HG03432 (cell line): ENCODE results near the gene N4BP2L2.
"Not testable (repeated sequence)": the region's sequence is repeated elsewhere in the genome, so short reads cannot be mapped to it uniquely, and the experiment has no call there.

Experiments
- ATAC-seq: cut with Tn5 transposase; IDR thresholded peaks from one replicate; pipeline ENCODE4 v1.9.1; 2021; ENCODE audit warnings: mild to moderate bottlenecking, moderate library complexity; ENCODE audit not compliant: unreplicated experiment

Gene N4BP2L2

GRCh38 chr13:32538621-32539246 is at the start of gene N4BP2L2:
N4BP2L2 (minus strand) TSS chr13:32538795; CDS start chr13:32537027, 1,768 bp downstream.
- ATAC-seq: peak; percentile 96

- ATAC-seq: no peak
These were observed 49.2 kb upstream of the N4BP2L2 start for GRCh38 chr13:32587811-32588170.

- peak; percentile 44 for ATAC-seq
These were observed 48.6 kb upstream of the N4BP2L2 start for GRCh38 chr13:32587011-32587810.

GRCh38 chr13:32586080-32586900 is 47.7 kb upstream of the N4BP2L2 start, which contains the start of gene PDS5B:
PDS5B (plus strand) TSS chr13:32586452; CDS start chr13:32648773, 62,321 bp downstream.
- peak; percentile 85 for ATAC-seq

- ATAC-seq: no peak
These were observed 47.0 kb upstream of the N4BP2L2 start for GRCh38 chr13:32585550-32586079.

- no peak for ATAC-seq
These were observed 44.4 kb upstream of the N4BP2L2 start for GRCh38 chr13:32582991-32583390.

GRCh38 chr13:32582281-32582680 is 43.7 kb upstream of the N4BP2L2 start:
- ATAC-seq: no peak

- ATAC-seq: no peak
These were observed 42.7 kb upstream of the N4BP2L2 start for GRCh38 chr13:32581177-32581786.

GRCh38 chr13:32577032-32577431 is 38.4 kb upstream of the N4BP2L2 start:
- ATAC-seq: no peak

GRCh38 chr13:32575687-32576086 is 37.1 kb upstream of the N4BP2L2 start:
- not testable (repeated sequence) for ATAC-seq

- ATAC-seq: not testable (repeated sequence)
These were observed 22.2 kb upstream of the N4BP2L2 start for GRCh38 chr13:32560842-32561241.

- no peak for ATAC-seq
These were observed 17.0 kb upstream of the N4BP2L2 start for GRCh38 chr13:32555613-32556012.

GRCh38 chr13:32553720-32554119 is 15.1 kb upstream of the N4BP2L2 start:
- ATAC-seq: no peak

- ATAC-seq: no peak
These were observed 11.2 kb upstream of the N4BP2L2 start for GRCh38 chr13:32549788-32550187.

- ATAC-seq: no peak
These were observed 10.2 kb upstream of the N4BP2L2 start for GRCh38 chr13:32548837-32549236.

- no peak for ATAC-seq
These were observed 6.5 kb upstream of the N4BP2L2 start for GRCh38 chr13:32545083-32545482.

GRCh38 chr13:32542221-32542620 is 3.6 kb upstream of the N4BP2L2 start:
- no peak for ATAC-seq

GRCh38 chr13:32538143-32538620 is 413 bp downstream of the N4BP2L2 start:
- peak; percentile 82 for ATAC-seq

GRCh38 chr13:32537580-32538142 is 934 bp downstream of the N4BP2L2 start:
- ATAC-seq: no peak

- no peak for ATAC-seq
These were observed 2.8 kb downstream of the N4BP2L2 start for GRCh38 chr13:32535748-32536147.
